NCI-H187 (cell line): Measurements from ENCODE around the gene ZGPAT.
"Not testable (repeated sequence)": the region's sequence is repeated elsewhere in the genome, so short reads cannot be mapped to it uniquely, and the experiment has no call there.

Source experiments
- DNase-seq, 2 experiments: peaks; one replicate each; lab custom pipeline; 2025; lab: John Stamatoyannopoulos, UW

Gene ZGPAT

DNA sequence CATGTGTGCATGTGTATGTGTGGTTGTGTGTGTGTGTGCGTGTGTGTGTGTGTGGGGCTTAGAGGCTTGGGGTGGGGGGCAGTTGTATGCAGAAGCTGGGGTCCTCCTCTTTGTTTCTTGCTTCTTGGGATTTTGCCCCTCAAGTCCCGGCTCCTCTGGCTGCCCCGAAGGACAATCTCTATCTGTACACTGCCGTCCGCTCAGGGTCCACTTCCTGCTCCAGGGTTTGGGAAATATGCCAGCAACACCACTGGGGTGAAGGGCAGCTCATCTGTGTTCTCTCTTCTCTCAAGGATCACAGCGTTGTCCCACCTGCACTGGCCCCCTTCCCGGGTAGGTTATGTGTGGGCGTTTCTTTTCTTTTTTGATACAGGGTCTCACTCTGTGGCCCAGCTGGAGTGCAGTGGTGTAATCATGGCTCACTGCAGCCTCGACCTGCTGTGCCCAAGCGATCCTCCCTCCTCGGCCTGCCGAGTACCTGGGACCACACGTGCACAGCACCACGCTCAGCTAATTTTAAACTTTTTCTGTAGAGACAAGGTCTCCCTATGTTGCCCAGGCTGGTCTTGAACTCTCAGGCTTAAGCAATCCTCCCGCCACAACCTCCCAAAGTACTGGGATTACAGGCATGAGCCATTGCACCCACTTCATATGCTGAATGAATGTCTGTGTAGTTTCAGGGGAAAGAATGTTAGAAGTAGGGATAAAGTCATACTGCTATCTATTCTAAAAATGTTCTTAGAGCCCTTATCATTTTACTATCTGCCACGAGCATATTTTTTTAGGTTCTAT, 57.4 kb downstream of the ZGPAT start:
- DNase-seq = no peak

GRCh38 chr20:63765902-63766301, 58.1 kb downstream of the ZGPAT start:
- no peak for DNase-seq

DNA sequence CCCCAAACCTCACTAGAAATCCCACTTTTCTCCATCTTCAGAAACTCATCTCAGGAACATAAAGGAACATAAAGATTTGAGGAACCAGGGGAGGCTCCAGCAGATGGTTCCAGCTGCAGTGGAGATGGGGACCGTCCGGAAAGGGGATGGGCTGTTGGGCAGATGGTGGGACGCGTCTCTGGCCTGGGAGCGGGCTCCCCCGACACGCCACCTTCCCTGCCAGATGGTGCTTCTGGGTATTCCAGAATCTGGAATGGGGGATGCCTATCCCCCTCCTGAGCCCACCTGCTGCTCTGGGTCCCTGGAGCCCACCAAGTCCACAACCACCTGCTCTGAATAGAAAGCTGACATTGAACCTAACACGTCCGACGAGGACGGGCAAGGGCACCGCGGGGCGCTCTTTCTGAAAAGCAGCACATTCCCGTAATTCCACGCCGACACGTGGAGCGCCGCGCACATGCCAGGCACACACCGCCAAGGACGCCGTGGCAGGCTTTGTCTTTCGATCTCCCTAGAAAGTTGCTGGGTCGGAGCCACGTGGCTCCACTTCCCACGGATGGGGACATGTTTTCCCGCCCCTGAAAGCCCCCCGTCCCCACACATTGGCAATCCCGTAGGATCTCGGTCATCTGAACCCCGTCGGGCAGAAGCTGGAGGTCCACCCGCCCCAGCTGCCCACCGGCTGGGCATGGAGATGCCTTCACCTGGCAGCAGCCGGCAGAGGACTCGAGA, 59.0 kb downstream of the ZGPAT start:
- no peak for DNase-seq

DNA sequence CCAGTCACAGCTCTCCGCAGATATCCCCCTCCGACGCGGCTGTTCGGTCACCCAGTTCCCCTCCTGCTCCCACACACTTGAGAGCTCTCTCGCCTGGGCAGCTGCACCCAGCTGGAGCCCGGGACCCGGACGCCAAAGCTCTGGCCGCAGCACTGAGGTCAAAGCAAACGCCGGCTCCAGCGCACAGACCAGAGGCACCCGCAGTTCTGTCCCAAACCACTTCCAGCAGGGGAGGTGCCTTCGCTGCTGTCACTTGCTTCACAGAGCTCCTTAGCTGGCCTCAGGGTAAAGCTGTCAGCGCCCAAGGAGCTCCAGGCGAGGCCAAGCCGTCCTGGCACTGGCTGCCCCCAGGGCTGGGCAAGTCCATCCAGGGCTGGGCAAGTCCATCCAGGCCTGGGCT, 59.6 kb downstream of the ZGPAT start:
- DNase-seq = no peak

GRCh38 chr20:63767886-63768285, 60.0 kb downstream of the ZGPAT start:
- no peak for DNase-seq

- no peak for DNase-seq
Observed at GRCh38 chr20:63768591-63769515, 61.0 kb downstream of the ZGPAT start.

GRCh38 chr20:63769891-63770474, 62.1 kb downstream of the ZGPAT start:
- DNase-seq = no peak

- no peak for DNase-seq
Observed at GRCh38 chr20:63771046-63771707, 63.3 kb downstream of the ZGPAT start.

DNA sequence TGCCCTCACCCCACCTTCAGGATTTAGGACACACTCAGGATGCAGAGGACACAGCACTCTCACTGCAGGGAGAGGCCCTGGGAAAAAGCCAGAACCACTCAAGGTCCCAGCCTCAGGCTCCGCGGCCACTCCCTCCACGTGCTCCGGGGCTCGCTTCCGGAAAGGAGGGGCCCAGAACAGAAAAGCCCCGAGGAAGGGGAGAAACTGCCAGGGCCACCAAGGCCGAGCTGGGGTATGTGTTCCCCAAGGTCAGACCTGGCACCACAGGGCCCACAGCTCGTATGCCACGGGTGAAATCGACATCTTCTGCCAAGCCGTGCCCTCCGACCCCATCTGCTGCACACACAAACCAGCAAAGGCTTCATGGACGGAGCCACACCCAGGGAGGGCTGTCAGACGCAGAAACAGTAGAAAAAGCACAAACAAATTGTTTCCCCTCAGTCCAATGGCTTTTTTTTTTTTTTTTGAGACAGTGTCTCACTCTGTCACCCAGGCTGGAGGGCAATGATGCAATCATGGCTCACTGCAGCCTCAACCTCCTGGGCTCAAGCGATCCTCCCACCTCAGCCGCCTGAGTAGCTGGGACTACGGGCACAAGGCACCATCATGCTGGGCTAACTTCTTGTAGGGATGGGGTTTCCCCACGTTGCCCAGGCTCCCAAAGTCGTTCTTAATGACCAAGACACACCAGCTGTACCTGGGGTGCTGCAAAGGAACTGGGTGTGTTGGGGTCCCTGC, 65.1 kb downstream of the ZGPAT start:
- DNase-seq = no peak

- no peak for DNase-seq
Observed at GRCh38 chr20:63773571-63774241, 65.9 kb downstream of the ZGPAT start.

DNA sequence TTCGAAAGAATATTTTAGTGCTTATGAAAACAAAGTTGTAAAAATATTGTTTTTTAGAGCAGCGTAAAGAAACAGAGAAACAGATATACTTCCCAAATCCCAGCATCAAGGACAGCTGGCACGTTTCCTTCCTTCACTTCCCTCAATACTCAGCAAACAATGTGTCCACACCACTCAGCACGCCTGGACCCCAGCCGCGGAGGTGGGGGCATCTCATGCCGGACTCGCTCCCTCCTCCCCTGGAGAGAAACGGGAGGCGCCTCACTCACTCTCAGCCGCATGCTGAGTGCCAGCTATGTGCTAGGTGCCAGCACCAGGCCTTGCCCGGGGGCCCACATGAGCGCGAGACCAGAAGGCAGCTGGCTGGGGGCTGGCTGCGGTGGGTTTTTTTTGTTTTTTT, 66.5 kb downstream of the ZGPAT start:
- no peak for DNase-seq

- DNase-seq = no peak
Observed at GRCh38 chr20:63775096-63775978, 67.5 kb downstream of the ZGPAT start.

DNA sequence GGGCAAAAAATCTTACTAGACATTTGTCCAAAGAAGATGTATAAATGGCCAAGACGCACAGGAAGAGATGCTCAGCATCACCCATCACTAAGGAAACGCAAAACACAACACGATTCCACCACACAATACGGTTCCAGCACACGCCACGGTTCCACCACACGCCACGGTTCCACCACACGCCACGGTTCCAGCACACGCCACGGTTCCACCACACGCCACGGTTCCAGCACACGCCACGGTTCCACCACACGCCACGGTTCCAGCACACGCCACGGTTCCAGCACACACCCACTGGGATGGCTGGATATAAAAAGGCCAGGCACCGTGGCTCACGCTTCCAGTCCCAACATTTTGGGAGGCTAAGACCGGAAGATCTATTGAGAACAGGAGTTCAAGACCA, 69.0 kb downstream of the ZGPAT start:
- DNase-seq = not testable (repeated sequence)

DNA sequence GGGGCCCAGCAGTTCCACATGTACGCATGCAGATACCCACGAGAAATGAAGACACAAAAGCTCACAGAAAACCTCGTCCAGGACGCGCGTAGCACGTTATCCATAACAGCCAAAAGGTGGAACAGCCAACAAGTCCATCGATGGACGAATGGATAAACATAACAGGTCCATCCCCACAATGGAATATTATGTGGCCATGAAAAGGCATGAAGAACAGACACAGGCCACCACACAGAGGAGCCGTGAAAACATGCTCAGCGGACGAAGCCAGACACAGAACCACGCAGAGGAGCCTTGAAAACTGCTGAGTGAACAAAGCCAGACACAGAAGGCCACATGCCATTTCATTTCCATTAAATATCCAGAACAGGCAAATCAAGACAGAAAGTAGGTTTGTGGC, 69.8 kb downstream of the ZGPAT start:
- no peak for DNase-seq

DNA sequence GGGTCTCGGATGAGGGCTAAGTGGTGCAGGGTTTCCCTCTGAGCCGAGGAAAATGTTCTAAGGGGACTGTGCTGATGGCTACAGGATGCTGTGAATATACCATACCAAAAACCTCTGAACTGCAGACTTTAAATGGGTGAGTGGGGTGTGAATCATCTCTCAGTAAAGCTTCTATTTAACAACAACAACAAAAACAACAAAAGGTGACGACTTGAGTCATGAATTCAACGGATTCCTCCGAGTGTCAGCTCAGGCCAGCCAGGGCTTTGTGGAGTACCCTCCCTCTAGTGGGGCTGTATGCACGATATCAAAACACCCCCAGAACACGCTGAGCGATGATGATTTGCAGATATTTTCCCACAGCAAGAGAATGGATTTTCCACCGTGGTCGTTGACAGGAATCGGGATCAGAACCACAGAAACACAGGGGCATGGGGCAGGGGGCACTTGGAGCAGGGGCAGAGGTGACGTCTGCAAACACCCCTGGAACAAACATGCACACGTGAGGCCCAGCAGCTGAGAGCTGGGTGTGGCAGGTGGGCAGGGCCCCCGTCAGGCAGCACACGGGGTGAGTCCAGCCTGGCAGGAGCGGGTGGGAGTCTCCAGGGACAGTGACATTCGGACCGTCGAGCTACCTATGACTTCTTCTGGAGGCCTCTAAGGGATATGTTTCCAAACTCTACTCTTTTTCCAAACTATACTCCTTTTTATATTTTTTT, 70.4 kb downstream of the ZGPAT start:
- no peak for DNase-seq

DNA sequence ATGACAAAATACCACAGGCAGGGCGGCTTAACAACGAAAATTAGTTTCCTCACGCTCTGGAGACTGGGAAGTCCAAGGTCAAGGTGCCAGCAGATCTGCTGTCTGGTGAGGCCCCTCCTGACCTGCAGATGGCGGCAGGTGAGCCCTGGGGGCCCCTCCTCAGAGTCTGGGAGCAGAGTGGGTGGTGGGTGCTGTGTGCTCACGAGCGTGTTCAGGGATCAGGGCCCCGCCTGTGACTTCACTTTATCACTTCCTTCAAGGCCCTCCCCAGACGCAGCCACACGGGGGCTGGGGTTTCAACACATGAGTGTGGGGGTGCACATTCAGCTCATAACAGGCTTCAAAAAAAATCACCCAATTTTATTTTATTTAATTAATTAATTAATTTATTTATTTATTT, 71.0 kb downstream of the ZGPAT start:
- no peak for DNase-seq

- no peak for DNase-seq
Observed at GRCh38 chr20:63781181-63781580, 73.3 kb downstream of the ZGPAT start.

DNA sequence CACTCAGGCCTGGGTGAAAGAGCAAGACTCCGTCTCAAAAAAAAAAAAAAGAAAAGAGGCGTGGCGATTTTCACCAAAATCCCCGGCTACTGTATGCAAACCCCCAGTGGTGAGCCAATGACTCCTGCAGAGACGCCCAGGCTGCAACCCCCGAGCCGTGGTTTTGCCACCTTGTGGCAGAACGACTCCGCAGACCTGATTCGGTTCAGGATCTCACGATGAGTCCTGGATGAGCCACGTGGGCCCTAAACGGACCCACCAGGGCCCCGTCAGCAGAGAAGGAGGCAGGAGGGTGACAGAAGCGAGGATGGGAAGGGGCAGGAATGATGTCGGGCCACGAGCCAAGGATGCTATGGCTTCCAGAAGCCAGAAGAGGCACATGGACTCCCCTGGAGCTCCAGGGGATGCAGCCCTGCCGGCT, 74.2 kb downstream of the ZGPAT start:
- no peak for DNase-seq
